ENCODE results near the gene THTPA. TPM values are rescaled to one million over a fixed set of nuclear protein-coding genes. Genes with fewer than 3 reads are reported as not detected.

The THTPA gene
- total RNA-seq, 1 experiment from 2014 or later: 12.3 TPM

DNA sequence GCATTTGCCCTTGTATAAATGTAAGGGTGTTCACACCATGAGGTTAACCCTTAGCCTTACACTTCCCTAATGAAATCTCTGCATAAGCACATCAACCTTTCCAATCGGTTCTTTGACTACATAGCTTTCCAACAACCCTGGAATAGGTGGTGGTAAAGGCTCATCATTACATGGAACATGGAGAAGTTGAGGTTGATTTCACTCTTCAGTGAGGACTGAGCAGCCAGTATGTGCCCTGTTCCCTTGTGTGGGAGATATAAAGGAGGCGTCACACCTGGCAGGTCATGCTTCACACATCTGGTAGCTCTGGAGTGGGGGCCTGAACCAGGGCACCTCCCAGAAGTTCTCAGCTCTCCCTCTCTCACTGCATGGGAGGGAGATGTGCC is 44.2 kb downstream of the THTPA start:
- no peaks in the 10 kb centered on the region for H3K4me1 ChIP-seq (ENCODE audit: insufficient read depth, low read length, poor library complexity, severe bottlenecking)
- H3K36me3 ChIP-seq (ENCODE audit: insufficient read depth, low read length, poor library complexity, severe bottlenecking): no peaks in the 10 kb centered on the region
- TF ChIP-seq EZH2 (IDR thresholded peaks at IDR 0.05; ENCODE audit: borderline replicate concordance, low read depth, low read length, poor library complexity, severe bottlenecking): no peak
- TF ChIP-seq, protein P1, sequence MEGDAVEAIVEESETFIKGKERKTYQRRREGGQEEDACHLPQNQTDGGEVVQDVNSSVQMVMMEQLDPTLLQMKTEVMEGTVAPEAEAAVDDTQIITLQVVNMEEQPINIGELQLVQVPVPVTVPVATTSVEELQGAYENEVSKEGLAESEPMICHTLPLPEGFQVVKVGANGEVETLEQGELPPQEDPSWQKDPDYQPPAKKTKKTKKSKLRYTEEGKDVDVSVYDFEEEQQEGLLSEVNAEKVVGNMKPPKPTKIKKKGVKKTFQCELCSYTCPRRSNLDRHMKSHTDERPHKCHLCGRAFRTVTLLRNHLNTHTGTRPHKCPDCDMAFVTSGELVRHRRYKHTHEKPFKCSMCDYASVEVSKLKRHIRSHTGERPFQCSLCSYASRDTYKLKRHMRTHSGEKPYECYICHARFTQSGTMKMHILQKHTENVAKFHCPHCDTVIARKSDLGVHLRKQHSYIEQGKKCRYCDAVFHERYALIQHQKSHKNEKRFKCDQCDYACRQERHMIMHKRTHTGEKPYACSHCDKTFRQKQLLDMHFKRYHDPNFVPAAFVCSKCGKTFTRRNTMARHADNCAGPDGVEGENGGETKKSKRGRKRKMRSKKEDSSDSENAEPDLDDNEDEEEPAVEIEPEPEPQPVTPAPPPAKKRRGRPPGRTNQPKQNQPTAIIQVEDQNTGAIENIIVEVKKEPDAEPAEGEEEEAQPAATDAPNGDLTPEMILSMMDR (conservative IDR thresholded peaks at IDR 0.05; ENCODE audit: low read depth, low read length): no peak
- ChIA-PET POLR2A (ENCODE audit: low non-redundant PET) (no interaction called here), CTCF (no interaction called here)
- BruUV-seq (replicated peaks): no TSS peak
- DNase-seq (ENCODE audit: low spot score): no peak
- H3K27ac ChIP-seq (ENCODE audit: low read depth, low read length, poor library complexity, severe bottlenecking): no peak overlapping the region
- H3K9me3 ChIP-seq (ENCODE audit: low read depth, low read length, poor library complexity, severe bottlenecking): no peaks in the 10 kb centered on the region
- no peak overlapping the region for H3K4me3 ChIP-seq (ENCODE audit: low read depth, low read length, poor library complexity, severe bottlenecking)
- intact Hi-C loops (cut with micrococcal nuclease; ENCODE audit: unreplicated experiment): no loop called here
- H3K27me3 ChIP-seq (replicated peaks; ENCODE audit: insufficient read depth, low read depth, low read length, poor library complexity): no peaks in the 10 kb centered on the region

DNA sequence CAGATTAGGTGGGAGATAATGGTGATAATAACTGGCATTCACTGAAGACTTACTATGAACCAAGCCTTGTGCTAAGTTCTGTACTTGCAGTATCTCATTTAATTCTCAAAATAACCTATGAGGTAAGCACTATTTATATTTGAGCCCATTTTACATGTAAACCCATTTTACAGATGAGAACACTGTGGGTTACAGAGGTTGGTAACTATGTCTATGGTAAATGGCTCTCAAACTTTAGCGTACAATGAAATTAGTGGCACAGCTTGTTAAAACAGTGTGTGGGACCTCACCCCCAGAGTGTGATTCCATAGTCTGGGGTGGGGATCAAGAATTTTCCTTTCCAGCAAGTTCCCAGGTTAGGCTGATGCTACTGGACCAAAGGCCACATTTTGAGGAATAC is 44.7 kb downstream of the THTPA start:
- Histone ChIP-seq H3K27ac (ENCODE audit: low read depth, low read length, poor library complexity, severe bottlenecking) (no peak overlapping the region), H3K27me3 (replicated peaks; ENCODE audit: insufficient read depth, low read depth, low read length, poor library complexity) (no peaks in the 10 kb centered on the region), H3K4me3 (ENCODE audit: low read depth, low read length, poor library complexity, severe bottlenecking) (no peak overlapping the region), H3K36me3 (ENCODE audit: insufficient read depth, low read length, poor library complexity, severe bottlenecking) (no peaks in the 10 kb centered on the region), H3K4me1 (ENCODE audit: insufficient read depth, low read length, poor library complexity, severe bottlenecking) (no peaks in the 10 kb centered on the region), H3K9me3 (ENCODE audit: low read depth, low read length, poor library complexity, severe bottlenecking) (no peaks in the 10 kb centered on the region)
- CTCF ChIA-PET: no interaction called here
- DNase-seq (ENCODE audit: low spot score): no peak
- no TSS peak for BruUV-seq (replicated peaks)
- no peak for TF ChIP-seq EZH2 (IDR thresholded peaks at IDR 0.05; ENCODE audit: borderline replicate concordance, low read depth, low read length, poor library complexity, severe bottlenecking)
- TF ChIP-seq, protein P1 (conservative IDR thresholded peaks at IDR 0.05; ENCODE audit: low read depth, low read length): no peak
- intact Hi-C loops (cut with micrococcal nuclease; ENCODE audit: unreplicated experiment): no loop called here
- POLR2A ChIA-PET (ENCODE audit: low non-redundant PET): no interaction called here

DNA sequence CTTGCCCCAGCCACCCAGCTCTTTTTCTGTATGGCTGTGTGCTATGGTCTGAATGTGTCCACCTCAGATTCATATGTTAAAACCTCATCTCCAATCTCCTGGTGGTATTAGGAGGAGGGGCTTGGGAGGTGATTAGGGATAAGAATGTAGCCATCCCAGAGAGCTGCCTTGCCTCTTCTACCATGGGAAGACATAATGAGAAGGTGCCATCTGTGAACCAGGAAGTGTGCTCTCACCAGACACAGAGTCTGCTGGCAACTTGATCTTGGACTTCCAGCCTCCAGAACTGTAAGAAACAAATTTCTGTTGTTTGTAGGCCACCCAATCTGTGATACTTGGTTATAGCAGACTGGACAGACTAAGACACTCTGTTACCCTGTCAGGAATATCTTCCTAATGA is 45.4 kb downstream of the THTPA start:
- ChIA-PET CTCF (no interaction called here), POLR2A (ENCODE audit: low non-redundant PET) (no interaction called here)
- no TSS peak for BruUV-seq (replicated peaks)
- no peaks in the 10 kb centered on the region for H3K27me3 ChIP-seq (replicated peaks; ENCODE audit: insufficient read depth, low read depth, low read length, poor library complexity)
- TF ChIP-seq, protein P1 (conservative IDR thresholded peaks at IDR 0.05; ENCODE audit: low read depth, low read length): no peak
- no peak for TF ChIP-seq EZH2 (IDR thresholded peaks at IDR 0.05; ENCODE audit: borderline replicate concordance, low read depth, low read length, poor library complexity, severe bottlenecking)
- intact Hi-C loops (cut with micrococcal nuclease; ENCODE audit: unreplicated experiment): no loop called here
- no peaks in the 10 kb centered on the region for H3K36me3 ChIP-seq (ENCODE audit: insufficient read depth, low read length, poor library complexity, severe bottlenecking)
- no peak overlapping the region for H3K27ac ChIP-seq (ENCODE audit: low read depth, low read length, poor library complexity, severe bottlenecking)
- DNase-seq (ENCODE audit: low spot score): no peak
- no peaks in the 10 kb centered on the region for H3K9me3 ChIP-seq (ENCODE audit: low read depth, low read length, poor library complexity, severe bottlenecking)
- no peak overlapping the region for H3K4me3 ChIP-seq (ENCODE audit: low read depth, low read length, poor library complexity, severe bottlenecking)
- no peaks in the 10 kb centered on the region for H3K4me1 ChIP-seq (ENCODE audit: insufficient read depth, low read length, poor library complexity, severe bottlenecking)
